OCI-LY1 (cell line): Measurements from ENCODE around the gene PPP1R14C.

Source experiments
- H2AFZ ChIP-seq: fragments of 200-600 bp; sonication (generic), shearing (Covaris generic); 2 replicates; pipeline ENCODE4 v1.6.0; 2014; ENCODE audit warnings: antibody characterized with exemption, mild to moderate bottlenecking, low read length
- H3F3A ChIP-seq: fragments of 200-600 bp; sonication (generic), shearing (Covaris generic); 2 replicates; pipeline ENCODE4 v1.6.0; 2014; ENCODE audit warnings: mild to moderate bottlenecking, antibody characterized with exemption, low read length, moderate library complexity; ENCODE audit not compliant: insufficient read depth
- H3K27ac ChIP-seq: fragments of 200-600 bp; sonication (generic); 2 replicates; pipeline ENCODE4 v1.5.1; 2014; ENCODE audit warnings: low read length, mixed run types, mild to moderate bottlenecking, low read depth; ENCODE audit not compliant: poor library complexity, severe bottlenecking
- H3K27me3 ChIP-seq: fragments of 200-600 bp; sonication (generic); 2 replicates; pipeline ENCODE4 v1.6.0; 2014; ENCODE audit warnings: antibody characterized with exemption, mild to moderate bottlenecking, low read length, moderate library complexity; ENCODE audit not compliant: insufficient read depth
- H3K36me3 ChIP-seq: fragments of 200-600 bp; sonication (generic); 2 replicates; pipeline ENCODE4 v1.6.1; 2014; ENCODE audit warnings: mild to moderate bottlenecking, antibody characterized with exemption, low read length, moderate library complexity, mixed read lengths; ENCODE audit not compliant: insufficient read depth
- H3K4me1 ChIP-seq: fragments of 200-600 bp; sonication (generic); 2 replicates; pipeline ENCODE4 v1.5.1; 2014; ENCODE audit warnings: mild to moderate bottlenecking, low read length, moderate library complexity; ENCODE audit not compliant: insufficient read depth, severe bottlenecking
- H3K4me2 ChIP-seq: fragments of 200-600 bp; sonication (generic), shearing (Covaris generic); 2 replicates; pipeline ENCODE4 v1.6.1; 2014; ENCODE audit warnings: low read length
- H3K4me3 ChIP-seq: fragments of 200-600 bp; sonication (generic); 2 replicates; pipeline ENCODE4 v1.5.1; 2014; ENCODE audit warnings: low read length, low read depth, mild to moderate bottlenecking, mixed read lengths; ENCODE audit not compliant: poor library complexity, severe bottlenecking
- H3K79me2 ChIP-seq: fragments of 200-600 bp; shearing (Covaris generic); 2 replicates; pipeline ENCODE4 v1.6.1; 2016; ENCODE audit warnings: mixed run types, low read length, mixed read lengths; ENCODE audit not compliant: insufficient read depth
- H3K9ac ChIP-seq: fragments of 200-600 bp; sonication (generic), shearing (Covaris generic); 2 replicates; pipeline ENCODE4 v1.6.1; 2014; ENCODE audit warnings: mild to moderate bottlenecking, low read length, mixed read lengths
- H3K9me2 ChIP-seq: fragments of 200-600 bp; sonication (generic), shearing (Covaris generic); 2 replicates; pipeline ENCODE4 v1.6.1; 2014; ENCODE audit warnings: low read depth, mild to moderate bottlenecking, low read length, mixed read lengths
- H3K9me3 ChIP-seq: fragments of 200-600 bp; shearing (Covaris generic); 2 replicates; pipeline ENCODE4 v1.6.1; 2014; ENCODE audit warnings: low read length, mixed read lengths
- H4K20me1 ChIP-seq: fragments of 200-600 bp; sonication (generic), shearing (Covaris generic); 2 replicates; pipeline ENCODE4 v1.6.0; 2016; ENCODE audit warnings: mild to moderate bottlenecking, low read length; ENCODE audit not compliant: insufficient read depth
- CTCF ChIP-seq: fragments of 200-600 bp; sonication (generic), shearing (Covaris generic); IDR thresholded peaks from 2 replicates; pipeline ENCODE4 v1.5.1; 2017; ENCODE audit warnings: mild to moderate bottlenecking, antibody characterized with exemption, low read length, moderate library complexity, mixed read lengths
- EZH2 ChIP-seq: fragments of 200-600 bp; sonication (generic), shearing (Covaris generic); IDR thresholded peaks from 2 replicates; pipeline ENCODE4 v1.8.0; 2017; ENCODE audit warnings: borderline replicate concordance, mixed run types, mild to moderate bottlenecking, antibody characterized with exemption, low read length, moderate library complexity, mixed read lengths

The PPP1R14C gene

GRCh38 chr6:150099546-150099945 lies 43.3 kb upstream of the PPP1R14C start:
- H3K9me2 ChIP-seq, result no peaks in the 10 kb centered on the region
- H3F3A ChIP-seq, result no peaks in the 10 kb centered on the region
- H3K36me3 ChIP-seq, result no peaks in the 10 kb centered on the region
- no peak overlapping the region for H3K4me2 ChIP-seq
- H3K9me3 ChIP-seq, result no peaks in the 10 kb centered on the region
- no peak overlapping the region for H2AFZ ChIP-seq
- H3K4me3 ChIP-seq, result no peak overlapping the region
- H3K4me1 ChIP-seq, result no peaks in the 10 kb centered on the region
- no peak overlapping the region for H3K27ac ChIP-seq
- no peak overlapping the region for H3K9ac ChIP-seq
- H3K79me2 ChIP-seq, result no peaks in the 10 kb centered on the region
- no peak for TF ChIP-seq CTCF
- 0 out of 2 replicates have a peak, but pooled peaks cover 7% of the 10 kb centered on the region for H3K27me3 ChIP-seq
- H4K20me1 ChIP-seq, result no peaks in the 10 kb centered on the region

GRCh38 chr6:150099953-150100352 lies 42.9 kb upstream of the PPP1R14C start:
- Histone ChIP-seq H3F3A (no peaks in the 10 kb centered on the region), H3K27ac (no peak overlapping the region)

GRCh38 chr6:150100745-150101144 lies 42.1 kb upstream of the PPP1R14C start:
- H4K20me1 ChIP-seq, result no peaks in the 10 kb centered on the region
- H2AFZ ChIP-seq, result no peak overlapping the region
- no peak for TF ChIP-seq EZH2
- no peak for TF ChIP-seq CTCF
- H3K9me3 ChIP-seq, result no peaks in the 10 kb centered on the region
- H3K9me2 ChIP-seq, result no peaks in the 10 kb centered on the region
- no peak overlapping the region for H3K27ac ChIP-seq
- H3K27me3 ChIP-seq, result 0 out of 2 replicates have a peak, but pooled peaks cover 7% of the 10 kb centered on the region
- no peaks in the 10 kb centered on the region for H3K4me1 ChIP-seq
- no peaks in the 10 kb centered on the region for H3K79me2 ChIP-seq
- no peak overlapping the region for H3K4me3 ChIP-seq
- H3F3A ChIP-seq, result no peaks in the 10 kb centered on the region
- H3K4me2 ChIP-seq, result no peak overlapping the region
- no peaks in the 10 kb centered on the region for H3K36me3 ChIP-seq
- no peak overlapping the region for H3K9ac ChIP-seq

More at GRCh38 chr6:150099953-150100352, 42.9 kb upstream of the PPP1R14C start:
- 0 out of 2 replicates have a peak, but pooled peaks cover 7% of the 10 kb centered on the region for H3K27me3 ChIP-seq
- no peak for TF ChIP-seq EZH2
- no peaks in the 10 kb centered on the region for H3K9me3 ChIP-seq
- H3K36me3 ChIP-seq, result no peaks in the 10 kb centered on the region
- H3K4me2 ChIP-seq, result no peak overlapping the region
- no peak overlapping the region for H3K4me3 ChIP-seq
- H3K9ac ChIP-seq, result no peak overlapping the region
- no peaks in the 10 kb centered on the region for H3K4me1 ChIP-seq
- H3K79me2 ChIP-seq, result no peaks in the 10 kb centered on the region
- no peaks in the 10 kb centered on the region for H4K20me1 ChIP-seq
- no peaks in the 10 kb centered on the region for H3K9me2 ChIP-seq
- no peak overlapping the region for H2AFZ ChIP-seq

- Histone ChIP-seq H3K9me3 (no peaks in the 10 kb centered on the region), H3K36me3 (no peaks in the 10 kb centered on the region), H3K9ac (no peak overlapping the region), H3K4me2 (no peak overlapping the region), H4K20me1 (no peaks in the 10 kb centered on the region), H3K27me3 (0 out of 2 replicates have a peak, but pooled peaks cover 4% of the 10 kb centered on the region), H3K4me1 (no peaks in the 10 kb centered on the region), H2AFZ (no peak overlapping the region), H3K79me2 (no peaks in the 10 kb centered on the region), H3K9me2 (no peaks in the 10 kb centered on the region), H3F3A (no peaks in the 10 kb centered on the region), H3K4me3 (no peak overlapping the region), H3K27ac (no peak overlapping the region)
- TF ChIP-seq EZH2 (no peak), CTCF (no peak)
Measured at GRCh38 chr6:150102750-150103270, 40.0 kb upstream of the PPP1R14C start.
